Measurements from ENCODE around the gene GALNT4. TPM values are rescaled to one million over a fixed set of nuclear protein-coding genes. Genes with fewer than 3 reads are reported as not detected.
A peak's percentile ranks its signal among the peaks of the same experiment; 100 is the strongest.

The GALNT4 gene
- total RNA-seq, 1 donor from 2014 or later, result 6.4 TPM

- no peak overlapping the region for H3K27ac Mint-ChIP-seq
- TF ChIP-seq CTCF (IDR thresholded peaks at IDR 0.05; ENCODE audit: unreplicated experiment), result no peak
- DNase-seq (ENCODE audit: low spot score in 2 of 2, unreplicated experiment in 2 of 2), result no peak
- H3K9me3 Mint-ChIP-seq, result no peaks in the 10 kb centered on the region
- no peak overlapping the region for H3K4me3 Mint-ChIP-seq
- no peaks in the 10 kb centered on the region for H3K27me3 Mint-ChIP-seq (ENCODE audit: low read depth)
- H3K4me1 Mint-ChIP-seq, result no peaks in the 10 kb centered on the region
- H3K36me3 Mint-ChIP-seq, result no peaks in the 10 kb centered on the region
These were observed 9.8 kb downstream of the GALNT4 start for GRCh38 chr12:89514751-89515150.

GRCh38 chr12:89513544-89513943 is 11.1 kb downstream of the GALNT4 start:
- H3K27me3 Mint-ChIP-seq (ENCODE audit: low read depth), result no peaks in the 10 kb centered on the region
- DNase-seq (ENCODE audit: low spot score in 2 of 2, unreplicated experiment in 2 of 2), result no peak
- H3K36me3 Mint-ChIP-seq, result no peaks in the 10 kb centered on the region
- H3K4me1 Mint-ChIP-seq, result no peaks in the 10 kb centered on the region
- H3K27ac Mint-ChIP-seq, result no peak overlapping the region
- TF ChIP-seq CTCF (IDR thresholded peaks at IDR 0.05; ENCODE audit: unreplicated experiment), result no peak
- no peaks in the 10 kb centered on the region for H3K9me3 Mint-ChIP-seq
- H3K4me3 Mint-ChIP-seq, result no peak overlapping the region

GRCh38 chr12:89507015-89507824 is 17.4 kb downstream of the GALNT4 start:
- Mint-ChIP-seq H3K4me3 (no peak overlapping the region), H3K9me3 (peaks cover 4% of the 10 kb centered on the region), H3K27me3 (ENCODE audit: low read depth) (no peaks in the 10 kb centered on the region), H3K36me3 (peaks cover 3% of the 10 kb centered on the region), H3K4me1 (peaks cover 18% of the 10 kb centered on the region), H3K27ac (peak overlapping the region; percentile 65)
- DNase-seq (ENCODE audit: low spot score in 2 of 2, unreplicated experiment in 2 of 2), result no peak
- no peak for TF ChIP-seq CTCF (IDR thresholded peaks at IDR 0.05; ENCODE audit: unreplicated experiment)

GRCh38 chr12:89506050-89506449 is 18.5 kb downstream of the GALNT4 start:
- Mint-ChIP-seq H3K27ac (peak overlapping the region; percentile 7), H3K4me1 (peaks cover 21% of the 10 kb centered on the region), H3K9me3 (peaks cover 8% of the 10 kb centered on the region), H3K4me3 (no peak overlapping the region), H3K36me3 (peaks cover 5% of the 10 kb centered on the region), H3K27me3 (ENCODE audit: low read depth) (no peaks in the 10 kb centered on the region)
- DNase-seq (ENCODE audit: low spot score in 2 of 2, unreplicated experiment in 2 of 2), result no peak
- TF ChIP-seq CTCF (IDR thresholded peaks at IDR 0.05; ENCODE audit: unreplicated experiment), result no peak

- H3K4me1 Mint-ChIP-seq, result peaks cover 22% of the 10 kb centered on the region
- no peaks in the 10 kb centered on the region for H3K27me3 Mint-ChIP-seq (ENCODE audit: low read depth)
- H3K27ac Mint-ChIP-seq, result no peak overlapping the region
- peaks cover 9% of the 10 kb centered on the region for H3K36me3 Mint-ChIP-seq
- no peak for TF ChIP-seq CTCF (IDR thresholded peaks at IDR 0.05; ENCODE audit: unreplicated experiment)
- DNase-seq (ENCODE audit: low spot score in 2 of 2, unreplicated experiment in 2 of 2), result no peak
- H3K4me3 Mint-ChIP-seq, result no peak overlapping the region
- peaks cover 8% of the 10 kb centered on the region for H3K9me3 Mint-ChIP-seq
These were observed 19.8 kb downstream of the GALNT4 start for GRCh38 chr12:89504560-89505346.

Data from mesothelial cell of epicardium (in vitro differentiated cells).